T47D (cell line): Measurements from ENCODE around the gene PHB1.
"Not testable (repeated sequence)": the region's sequence is repeated elsewhere in the genome, so short reads cannot be mapped to it uniquely, and the experiment has no call there.

Experiments used
- DNase-seq, 2 experiments: peaks; one replicate each; pipeline versions ENCODE4 v3.0.0 to v3.0.0-alpha.2; 2011 to 2012; ENCODE audit warnings: low read depth in 1 of 2, low spot score in 1 of 2
- JUND ChIP-seq: IDR thresholded peaks from 2 replicates; pipeline ENCODE4 v1.6.1; 2012; ENCODE audit warnings: low read depth
- in situ Hi-C: cut with HindIII; loops from 2 replicates; pipeline ENCODE4 v1.10.0; 2016; ENCODE audit warnings: low sequenced_read_pairs, low pct_unique_long_range_greater_than_20kb

Gene PHB1

GRCh38 chr17:49372425-49372824, 42.3 kb downstream of the PHB1 start:
- in situ Hi-C loops: no loop called here

GRCh38 chr17:49370971-49371834, 43.5 kb downstream of the PHB1 start:
- peak in 1 of 2 experiments; percentile 85 for DNase-seq
- in situ Hi-C loops: no loop called here
- no peak for TF ChIP-seq JUND

More at GRCh38 chr17:49372425-49372824, 42.3 kb downstream of the PHB1 start:
- DNase-seq: no peak
- no peak for TF ChIP-seq JUND

- in situ Hi-C loops: no loop called here
- DNase-seq: no peak
- no peak for TF ChIP-seq JUND
Measured at GRCh38 chr17:49369760-49370159, 44.9 kb downstream of the PHB1 start.

- DNase-seq: no peak
- no peak for TF ChIP-seq JUND
- in situ Hi-C loops: no loop called here
Measured at GRCh38 chr17:49369089-49369488, 45.6 kb downstream of the PHB1 start.

- TF ChIP-seq JUND: no peak
- DNase-seq: peak in 1 of 2 experiments; percentile 82
- in situ Hi-C loops: no loop called here
Measured at GRCh38 chr17:49365667-49366066, 49.0 kb downstream of the PHB1 start.

GRCh38 chr17:49365126-49365525, 49.6 kb downstream of the PHB1 start:
- in situ Hi-C loops, DNase-seq: not testable (repeated sequence)

- in situ Hi-C loops: no loop called here
- no peak for DNase-seq
- no peak for TF ChIP-seq JUND
Measured at GRCh38 chr17:49364119-49364518, 50.6 kb downstream of the PHB1 start.

- no peak for TF ChIP-seq JUND
- DNase-seq: no peak
- in situ Hi-C loops: no loop called here
Measured at GRCh38 chr17:49363251-49363650, 51.4 kb downstream of the PHB1 start.

- in situ Hi-C loops: no loop called here
- DNase-seq: no peak
- no peak for TF ChIP-seq JUND
Measured at GRCh38 chr17:49362723-49363117, 52.0 kb downstream of the PHB1 start.

GRCh38 chr17:49361902-49362722, 52.6 kb downstream of the PHB1 start, which contains the start of gene ZNF652:
Gene ZNF652, minus strand, starts transcription at chr17:49362250. Its CDS starts 44,525 bp downstream, at chr17:49317725.
- in situ Hi-C loops: no loop called here
- peak; percentile 98 to 99 for DNase-seq
- no peak for TF ChIP-seq JUND

GRCh38 chr17:49361129-49361901, 53.4 kb downstream of the PHB1 start:
- in situ Hi-C loops: no loop called here
- no peak for TF ChIP-seq JUND
- no peak for DNase-seq

- no peak for TF ChIP-seq JUND
- DNase-seq: no peak
Measured at GRCh38 chr17:49360796-49361128, 53.9 kb downstream of the PHB1 start.

More at GRCh38 chr17:49360796-49361128, 53.9 kb downstream of the PHB1 start:
- in situ Hi-C loops: no loop called here
